ENCODE measurements around the gene S100A7. TPM values are rescaled to one million over a fixed set of nuclear protein-coding genes. Genes with fewer than 3 reads are reported as not detected.
"Not testable (repeated sequence)": the region's sequence is repeated elsewhere in the genome, so short reads cannot be mapped to it uniquely, and the experiment has no call there.

The S100A7 gene
- polyA plus RNA-seq, 1 donor from 2014 or later, result not detected

DNA sequence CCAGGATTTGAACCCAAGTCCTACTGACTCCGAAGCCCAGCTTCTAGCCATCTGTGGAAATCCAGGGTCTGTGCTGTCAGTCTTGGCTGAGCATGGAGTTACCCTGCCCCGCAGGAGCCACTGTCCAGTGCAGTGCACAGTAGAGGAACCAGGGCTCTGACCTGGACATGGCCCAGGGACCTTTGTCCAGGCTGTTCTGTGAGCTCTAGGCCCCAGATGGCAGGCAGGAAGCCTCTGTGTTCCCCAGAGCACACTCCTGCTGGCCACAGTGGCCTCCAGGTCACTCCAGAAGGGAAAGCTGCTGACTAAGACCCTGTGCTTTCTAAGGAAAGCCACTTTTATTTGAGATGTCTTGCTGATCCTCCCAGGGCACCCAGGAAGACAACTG is 30.3 kb downstream of the S100A7 start:
- H3K4me1 Mint-ChIP-seq, result peaks cover 0 to 2% (median 0%) of the 10 kb centered on the region in 3 donors
- peaks cover 11% of the 10 kb centered on the region for H3K27me3 Mint-ChIP-seq
- H3K27ac Mint-ChIP-seq, result no peak overlapping the region
- H3K9me3 Mint-ChIP-seq, result peaks cover 0 to under 1% (median 0%) of the 10 kb centered on the region in 3 donors
- no peak overlapping the region for H3K4me3 Mint-ChIP-seq
- peaks cover 2% of the 10 kb centered on the region for H3K36me3 Mint-ChIP-seq

GRCh38 chr1:153429266-153430165 is 30.9 kb downstream of the S100A7 start:
- Mint-ChIP-seq H3K27me3 (peaks cover 14% of the 10 kb centered on the region), H3K4me3 (no peak overlapping the region), H3K27ac (peak overlapping the region in 1 of 3 donors; percentile 47), H3K4me1 (peaks cover 0 to 2% (median 0%) of the 10 kb centered on the region in 3 donors), H3K9me3 (peaks cover 0 to 2% (median 0%) of the 10 kb centered on the region in 3 donors), H3K36me3 (peaks cover 2% of the 10 kb centered on the region)

- Mint-ChIP-seq H3K4me3 (no peak overlapping the region), H3K9me3 (peaks cover 0 to 2% (median 0%) of the 10 kb centered on the region in 3 donors)
These were observed 31.7 kb downstream of the S100A7 start for GRCh38 chr1:153428791-153429190.

DNA sequence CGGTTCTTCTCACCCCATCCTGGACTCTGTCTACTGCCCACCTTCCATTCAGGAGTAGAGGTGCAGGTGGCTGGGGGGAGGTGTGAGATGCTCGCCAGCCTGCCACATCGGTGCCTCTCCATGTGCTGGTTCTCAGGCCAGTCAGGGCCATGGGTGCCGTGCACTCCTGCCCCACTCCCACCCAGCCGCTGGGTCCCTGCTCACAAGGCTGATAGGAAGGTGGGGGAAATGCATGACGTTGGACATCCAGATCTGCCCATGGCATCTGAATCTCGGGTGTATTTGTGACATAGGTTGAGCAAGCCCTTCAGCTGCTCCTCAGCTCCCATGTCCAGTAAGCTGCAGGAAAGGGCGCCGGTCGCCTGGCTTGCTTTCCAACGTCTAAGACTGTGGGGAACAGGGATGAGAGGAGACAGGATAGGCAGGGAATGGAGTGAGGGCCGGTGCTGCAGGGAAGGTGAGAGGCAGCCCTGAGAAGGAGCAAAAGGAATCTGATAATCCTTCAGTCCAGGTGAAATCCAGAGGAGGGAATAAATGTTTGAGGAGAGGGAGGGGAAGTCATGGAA is 32.3 kb downstream of the S100A7 start:
- Mint-ChIP-seq H3K9me3 (peaks cover 0 to 3% (median 0%) of the 10 kb centered on the region in 3 donors), H3K4me3 (no peak overlapping the region), H3K27me3 (peaks cover 17% of the 10 kb centered on the region), H3K36me3 (peaks cover 2% of the 10 kb centered on the region), H3K4me1 (peaks cover 0 to 2% (median 0%) of the 10 kb centered on the region in 3 donors), H3K27ac (no peak overlapping the region)

More at GRCh38 chr1:153428791-153429190, 31.7 kb downstream of the S100A7 start:
- H3K4me1 Mint-ChIP-seq, result peaks cover 0 to 2% (median 0%) of the 10 kb centered on the region in 3 donors
- H3K27me3 Mint-ChIP-seq, result peaks cover 16% of the 10 kb centered on the region
- H3K36me3 Mint-ChIP-seq, result peaks cover 2% of the 10 kb centered on the region
- H3K27ac Mint-ChIP-seq, result no peak overlapping the region

- Mint-ChIP-seq H3K27me3 (peaks cover 17% of the 10 kb centered on the region), H3K4me1 (peaks cover 0 to 2% (median 0%) of the 10 kb centered on the region in 3 donors), H3K36me3 (peaks cover 2% of the 10 kb centered on the region), H3K27ac (no peak overlapping the region), H3K9me3 (peaks cover 0 to 3% (median 0%) of the 10 kb centered on the region in 3 donors), H3K4me3 (no peak overlapping the region)
These were observed 33.6 kb downstream of the S100A7 start for GRCh38 chr1:153426809-153427208.

DNA sequence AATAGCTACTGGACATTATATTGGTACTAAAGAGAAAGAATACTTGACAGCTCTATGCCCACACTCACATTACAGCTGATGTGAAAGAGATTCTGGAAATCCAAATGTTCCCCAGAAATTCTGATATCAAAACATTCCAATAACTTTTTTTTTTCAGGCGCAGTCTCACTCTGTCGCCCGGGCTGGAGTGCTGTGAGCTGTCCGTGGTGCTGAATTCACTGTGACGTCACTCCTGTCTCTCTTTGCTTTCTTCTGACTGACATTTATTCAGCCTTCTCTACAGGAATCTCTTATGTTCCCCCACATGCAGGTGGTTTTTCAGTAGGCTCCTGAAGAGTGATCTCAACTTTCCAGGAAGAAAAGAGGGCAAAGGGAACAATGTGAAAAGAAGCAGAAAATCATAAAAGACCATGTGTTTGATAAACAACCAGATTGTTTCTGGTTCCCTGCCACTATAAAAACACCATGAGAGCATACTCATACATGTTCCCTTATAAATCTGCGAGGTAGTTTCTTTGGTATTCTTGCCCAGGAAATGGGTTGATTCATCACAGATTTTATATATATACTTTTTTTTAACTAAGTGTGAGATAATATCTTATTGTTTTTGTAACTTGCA is 37.9 kb downstream of the S100A7 start:
- Mint-ChIP-seq H3K27ac (no peak overlapping the region), H3K4me3 (no peak overlapping the region), H3K36me3 (no peaks in the 10 kb centered on the region), H3K4me1 (no peaks in the 10 kb centered on the region), H3K27me3 (peaks cover 19% of the 10 kb centered on the region), H3K9me3 (peaks cover 0 to 3% (median 2%) of the 10 kb centered on the region in 3 donors)

GRCh38 chr1:153420306-153420705 is 40.1 kb downstream of the S100A7 start:
- peaks cover 0 to 2% (median 0%) of the 10 kb centered on the region in 3 donors for H3K4me1 Mint-ChIP-seq
- peaks cover 12% of the 10 kb centered on the region for H3K27me3 Mint-ChIP-seq
- no peak overlapping the region for H3K4me3 Mint-ChIP-seq
- H3K27ac Mint-ChIP-seq, result no peak overlapping the region
- peaks cover 0 to 3% (median 2%) of the 10 kb centered on the region in 3 donors for H3K9me3 Mint-ChIP-seq
- no peaks in the 10 kb centered on the region for H3K36me3 Mint-ChIP-seq

- H3K27ac Mint-ChIP-seq, H3K36me3 Mint-ChIP-seq, H3K4me3 Mint-ChIP-seq, H3K27me3 Mint-ChIP-seq, H3K9me3 Mint-ChIP-seq, H3K4me1 Mint-ChIP-seq: not testable (repeated sequence)
These were observed 41.0 kb downstream of the S100A7 start for GRCh38 chr1:153419436-153419793.

DNA sequence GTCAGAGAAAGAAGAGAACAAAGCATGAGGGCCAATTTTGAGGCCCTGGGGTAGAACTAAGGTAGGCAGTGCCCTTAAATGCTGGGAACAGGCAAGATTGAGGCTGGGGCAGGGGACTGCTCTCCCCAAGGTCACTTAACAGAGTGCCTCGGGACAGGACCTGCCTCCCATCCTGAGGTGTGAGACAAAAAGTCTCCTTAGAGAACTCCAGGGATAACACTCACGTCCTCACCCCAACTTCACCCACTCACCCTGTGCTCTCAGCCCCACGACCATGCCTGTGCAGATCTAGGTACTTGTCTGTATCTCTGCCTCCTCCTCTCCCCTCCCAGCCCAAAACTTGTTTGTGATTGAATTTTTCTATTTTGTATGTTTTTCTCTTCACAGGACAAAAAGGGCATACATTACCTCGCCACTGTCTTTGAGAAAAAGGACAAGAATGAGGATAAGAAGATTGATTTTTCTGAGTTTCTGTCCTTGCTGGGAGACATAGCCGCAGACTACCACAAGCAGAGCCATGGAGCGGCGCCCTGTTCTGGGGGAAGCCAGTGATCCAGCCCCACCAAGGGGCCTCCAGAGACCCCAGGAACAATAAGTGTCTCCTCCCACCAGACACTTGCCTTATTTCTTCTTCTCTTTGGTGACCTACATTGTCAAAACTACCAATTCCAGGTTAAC is 41.6 kb downstream of the S100A7 start:
- not testable (repeated sequence) for H3K36me3 Mint-ChIP-seq, H3K9me3 Mint-ChIP-seq, H3K4me3 Mint-ChIP-seq, H3K4me1 Mint-ChIP-seq, H3K27ac Mint-ChIP-seq, H3K27me3 Mint-ChIP-seq

DNA sequence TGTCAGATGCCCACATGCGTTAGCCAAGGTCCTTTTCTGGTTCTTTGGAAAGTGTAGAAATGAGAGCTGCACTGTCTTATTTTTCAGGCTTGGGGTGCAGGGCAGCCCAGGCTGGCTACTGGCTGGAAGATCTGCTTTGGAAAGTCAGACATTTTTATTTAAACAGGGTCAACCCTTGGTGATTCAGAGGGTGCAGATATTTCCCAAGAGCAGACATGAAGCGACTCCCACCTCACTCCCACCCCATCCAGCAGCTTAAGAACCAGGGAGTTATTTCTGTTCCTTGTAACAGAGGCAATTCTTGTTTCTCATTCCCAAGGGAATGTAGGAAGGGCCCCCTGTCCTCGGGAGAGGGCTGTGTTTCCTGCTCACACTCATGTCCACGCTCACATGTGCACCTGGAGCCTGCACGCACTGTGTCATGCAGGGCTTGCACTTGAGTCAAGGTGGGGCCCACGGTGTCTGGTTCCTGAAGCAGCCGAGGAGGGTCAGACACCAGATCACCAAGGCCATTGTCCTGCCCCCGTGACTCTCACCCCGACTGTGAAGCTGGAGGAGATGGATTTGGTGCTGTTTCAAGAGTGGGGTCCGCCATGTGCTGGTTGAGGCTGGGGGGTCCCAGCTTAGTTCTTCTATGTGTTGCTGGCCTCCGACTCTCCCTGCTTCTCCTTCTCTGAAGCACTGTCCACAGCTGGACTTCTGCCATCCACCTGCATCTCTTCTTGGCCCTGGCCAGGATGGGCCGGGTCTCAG is 43.1 kb downstream of the S100A7 start:
- H3K4me3 Mint-ChIP-seq, result no peak overlapping the region
- peaks cover 6% of the 10 kb centered on the region for H3K27me3 Mint-ChIP-seq
- H3K27ac Mint-ChIP-seq, result no peak overlapping the region
- H3K36me3 Mint-ChIP-seq, result no peaks in the 10 kb centered on the region
- H3K9me3 Mint-ChIP-seq, result peaks cover 0 to 4% (median 2%) of the 10 kb centered on the region in 3 donors
- peaks cover 0 to 5% (median 2%) of the 10 kb centered on the region in 3 donors for H3K4me1 Mint-ChIP-seq

DNA sequence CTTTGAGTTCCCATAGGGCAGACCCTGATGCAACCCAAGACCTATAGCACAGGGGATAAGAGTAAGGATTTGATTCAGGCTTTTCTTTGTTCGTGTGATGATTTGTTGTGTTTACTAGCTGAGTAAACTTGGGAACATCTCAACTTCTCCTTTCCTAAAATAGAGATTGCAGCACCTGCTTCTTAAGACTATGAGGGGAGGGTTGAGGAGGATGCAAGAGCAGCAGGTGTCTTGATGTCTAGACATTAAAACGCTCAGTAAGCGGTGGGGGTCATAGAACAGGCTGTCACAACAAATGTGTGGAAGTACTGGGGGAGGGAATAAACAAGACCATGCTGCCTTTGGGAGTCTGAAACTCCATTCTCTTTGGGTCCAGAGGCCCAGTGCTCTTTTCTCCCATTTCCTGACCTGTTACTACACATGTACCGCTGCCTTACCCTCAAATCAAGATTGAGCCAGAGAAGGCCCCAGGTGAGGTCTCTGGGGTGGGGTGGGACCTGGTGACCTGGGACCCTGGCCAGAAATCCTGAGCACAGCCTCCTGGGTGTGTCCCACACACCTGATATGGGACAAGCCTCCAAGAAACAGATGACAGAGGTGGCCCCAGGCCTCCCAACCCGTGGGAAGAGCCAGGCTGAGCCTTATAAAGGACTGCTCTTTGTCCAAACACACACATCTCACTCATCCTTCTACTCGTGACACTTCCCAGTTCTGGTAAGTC is 44.4 kb downstream of the S100A7 start, which contains the start of gene S100A7A:
S100A7A (plus strand) TSS at position 671 of the 721 bp plus-strand sequence. CDS start 1,563 bp downstream, outside the sequence.
- Mint-ChIP-seq H3K27me3 (peaks cover 6% of the 10 kb centered on the region), H3K36me3 (no peaks in the 10 kb centered on the region), H3K4me3 (peak within 1 kb of the TSS in 1 of 4 donors; percentile 70), H3K4me1 (peaks cover 0 to 5% (median 2%) of the 10 kb centered on the region in 3 donors), H3K9me3 (peaks cover 0 to 7% (median 3%) of the 10 kb centered on the region in 3 donors), H3K27ac (no peak within 1 kb of the TSS)

- H3K9me3 Mint-ChIP-seq, H3K4me3 Mint-ChIP-seq, H3K27ac Mint-ChIP-seq, H3K4me1 Mint-ChIP-seq, H3K36me3 Mint-ChIP-seq, H3K27me3 Mint-ChIP-seq: not testable (repeated sequence)
These were observed 46.5 kb downstream of the S100A7 start for GRCh38 chr1:153413961-153414360.

Data from IgD-negative memory B cell (primary cell).